Thyroid gland (tissue), 4 donors: ENCODE results near the gene PCYT1B.

Experiments used
- CTCF ChIP-seq, 6 experiments: fragments of 200-600 bp in 3 of 6; fragments of 450-650 bp in 3 of 6; sonication (generic) in 3 of 6; IDR thresholded peaks; one replicate each; pipeline ENCODE4 v1.5.1; 2016 to 2019; ENCODE audit warnings: antibody characterized with exemption in 6 of 6, mild to moderate bottlenecking in 2 of 6, inconsistent platforms in 1 of 6, moderate library complexity in 1 of 6
- POLR2A ChIP-seq, 2 donors: fragments of 450-650 bp; IDR thresholded peaks; one replicate each; pipeline ENCODE4 v1.6.1; 2017; ENCODE audit warnings: antibody characterized with exemption in 2 of 2, mild to moderate bottlenecking in 2 of 2, moderate library complexity in 1 of 2

- TF ChIP-seq CTCF (IDR thresholded peaks at IDR 0.05), result no peak
- no peak for TF ChIP-seq POLR2A (IDR thresholded peaks at IDR 0.05)
Measured at GRCh38 chrX:24651783-24652182, 4.6 kb upstream of the PCYT1B start.
